Stimulated activated effector memory CD8-positive, alpha-beta T cell treated with anti-CD3 and anti-CD28 coated beads, Interleukin-12 subunit alpha, Interleukin-12 subunit beta, amount 100 ng/mL, for 72 hours (primary cell): ENCODE measurements around the gene PDS5A.
"Not testable (repeated sequence)": the region's sequence is repeated elsewhere in the genome, so short reads cannot be mapped to it uniquely, and the experiment has no call there.

Experiments used
- ATAC-seq: fragments of 150-1000 bp; cut with Tn5 transposase; 2 replicates; pipeline ENCODE4 v1.10.0; 2021
- DNase-seq, 2 donors: peaks; one replicate each; pipeline ENCODE4 v3.0.0; 2021 to 2022; ENCODE audit warnings: low spot score in 2 of 2
- H3K27ac Mint-ChIP-seq: one replicate; pipeline ENCODE4 v1.8.0; 2022; ENCODE audit warnings: mild to moderate bottlenecking, mixed read lengths
- H3K36me3 Mint-ChIP-seq: one replicate; pipeline ENCODE4 v1.8.0; 2022; ENCODE audit warnings: mild to moderate bottlenecking, mixed read lengths
- H3K4me1 Mint-ChIP-seq: one replicate; pipeline ENCODE4 v1.8.0; 2022; ENCODE audit warnings: mixed read lengths
- H3K4me3 Mint-ChIP-seq: one replicate; pipeline ENCODE4 v1.8.0; 2022; ENCODE audit warnings: mild to moderate bottlenecking, mixed read lengths
- H3K9me3 Mint-ChIP-seq: one replicate; pipeline ENCODE4 v1.8.0; 2022; ENCODE audit warnings: mixed read lengths

Gene PDS5A

GRCh38 chr4:39937683-39938268 is 39.9 kb downstream of the PDS5A start:
- Mint-ChIP-seq H3K27ac (peak overlapping the region; percentile 77), H3K36me3 (peaks cover 22% of the 10 kb centered on the region), H3K9me3 (no peaks in the 10 kb centered on the region), H3K4me3 (no peak overlapping the region), H3K4me1 (peaks cover 67% of the 10 kb centered on the region)
- ATAC-seq, result peak; percentile 44
- DNase-seq, result peak in 1 of 2 donors; percentile 46

- no peaks in the 10 kb centered on the region for H3K9me3 Mint-ChIP-seq
- no peak overlapping the region for H3K4me3 Mint-ChIP-seq
- ATAC-seq (no peak), DNase-seq (peak in 1 of 2 donors; percentile 36)
- H3K36me3 Mint-ChIP-seq, result peaks cover 22% of the 10 kb centered on the region
- H3K4me1 Mint-ChIP-seq, result peaks cover 67% of the 10 kb centered on the region
- H3K27ac Mint-ChIP-seq, result peak overlapping the region; percentile 77
Measured at GRCh38 chr4:39936565-39937418, 40.9 kb downstream of the PDS5A start.

GRCh38 chr4:39933671-39934590 is 43.8 kb downstream of the PDS5A start:
- DNase-seq (peak in 1 of 2 donors; percentile 38), ATAC-seq (peak; percentile 20)
- peaks cover 17% of the 10 kb centered on the region for H3K36me3 Mint-ChIP-seq
- H3K9me3 Mint-ChIP-seq, result no peaks in the 10 kb centered on the region
- H3K4me3 Mint-ChIP-seq, result peak overlapping the region; percentile 52
- H3K27ac Mint-ChIP-seq, result peak overlapping the region; percentile 77
- H3K4me1 Mint-ChIP-seq, result peaks cover 63% of the 10 kb centered on the region

GRCh38 chr4:39932776-39933402 is 44.8 kb downstream of the PDS5A start:
- peaks cover 24% of the 10 kb centered on the region for H3K36me3 Mint-ChIP-seq
- peaks cover 59% of the 10 kb centered on the region for H3K4me1 Mint-ChIP-seq
- DNase-seq, result peak in 1 of 2 donors; percentile 52

GRCh38 chr4:39931441-39931901 is 46.2 kb downstream of the PDS5A start:
- ATAC-seq (peak; percentile 93), DNase-seq (peak in 1 of 2 donors; percentile 57)
- peaks cover 32% of the 10 kb centered on the region for H3K36me3 Mint-ChIP-seq
- peak overlapping the region; percentile 77 for H3K27ac Mint-ChIP-seq
- H3K9me3 Mint-ChIP-seq, result no peaks in the 10 kb centered on the region
- H3K4me1 Mint-ChIP-seq, result peaks cover 46% of the 10 kb centered on the region
- H3K4me3 Mint-ChIP-seq, result peak overlapping the region; percentile 52

More at GRCh38 chr4:39932776-39933402, 44.8 kb downstream of the PDS5A start:
- no peaks in the 10 kb centered on the region for H3K9me3 Mint-ChIP-seq
- ATAC-seq, result peak; percentile 72
- peak overlapping the region; percentile 77 for H3K27ac Mint-ChIP-seq
- H3K4me3 Mint-ChIP-seq, result peak overlapping the region; percentile 52

- Mint-ChIP-seq H3K4me3 (no peak overlapping the region), H3K36me3 (peaks cover 55% of the 10 kb centered on the region), H3K9me3 (no peaks in the 10 kb centered on the region), H3K4me1 (peaks cover 28% of the 10 kb centered on the region), H3K27ac (no peak overlapping the region)
- ATAC-seq, result no peak
- no peak for DNase-seq
Measured at GRCh38 chr4:39928538-39928937, 49.2 kb downstream of the PDS5A start.

- Mint-ChIP-seq H3K36me3 (peaks cover 100% of the 10 kb centered on the region), H3K4me3 (no peak overlapping the region), H3K27ac (peak overlapping the region; percentile 61), H3K9me3 (no peaks in the 10 kb centered on the region), H3K4me1 (peaks cover 7% of the 10 kb centered on the region)
- no peak for DNase-seq
- no peak for ATAC-seq
Measured at GRCh38 chr4:39924014-39924413, 53.7 kb downstream of the PDS5A start.

GRCh38 chr4:39922399-39922798 is 55.3 kb downstream of the PDS5A start:
- Mint-ChIP-seq H3K4me1 (peaks cover 7% of the 10 kb centered on the region), H3K9me3 (no peaks in the 10 kb centered on the region), H3K36me3 (peaks cover 100% of the 10 kb centered on the region), H3K4me3 (no peak overlapping the region), H3K27ac (no peak overlapping the region)
- no peak for ATAC-seq
- DNase-seq, result no peak

- Mint-ChIP-seq H3K9me3 (no peaks in the 10 kb centered on the region), H3K4me3 (no peak overlapping the region), H3K4me1 (no peaks in the 10 kb centered on the region), H3K27ac (peak overlapping the region; percentile 10), H3K36me3 (peaks cover 98% of the 10 kb centered on the region)
- DNase-seq (no peak), ATAC-seq (no peak)
Measured at GRCh38 chr4:39913471-39913870, 64.2 kb downstream of the PDS5A start.

- Mint-ChIP-seq H3K4me1 (peaks cover 5% of the 10 kb centered on the region), H3K27ac (no peak overlapping the region), H3K4me3 (no peak overlapping the region), H3K9me3 (no peaks in the 10 kb centered on the region), H3K36me3 (peaks cover 98% of the 10 kb centered on the region)
- DNase-seq (no peak), ATAC-seq (no peak)
Measured at GRCh38 chr4:39910064-39910463, 67.6 kb downstream of the PDS5A start.

GRCh38 chr4:39908284-39908683 is 69.4 kb downstream of the PDS5A start:
- Mint-ChIP-seq H3K27ac (no peak overlapping the region), H3K36me3 (peaks cover 97% of the 10 kb centered on the region), H3K4me3 (no peak overlapping the region), H3K4me1 (peaks cover 5% of the 10 kb centered on the region), H3K9me3 (no peaks in the 10 kb centered on the region)
- DNase-seq (no peak), ATAC-seq (no peak)

GRCh38 chr4:39905656-39906055 is 72.1 kb downstream of the PDS5A start:
- no peak overlapping the region for H3K4me3 Mint-ChIP-seq
- H3K9me3 Mint-ChIP-seq, result no peaks in the 10 kb centered on the region
- DNase-seq, result no peak
- H3K27ac Mint-ChIP-seq, result peak overlapping the region; percentile 21
- peaks cover 97% of the 10 kb centered on the region for H3K36me3 Mint-ChIP-seq
- H3K4me1 Mint-ChIP-seq, result peaks cover 5% of the 10 kb centered on the region
- ATAC-seq, result no peak

GRCh38 chr4:39905019-39905418 is 72.7 kb downstream of the PDS5A start:
- not testable (repeated sequence) for H3K9me3 Mint-ChIP-seq, H3K4me1 Mint-ChIP-seq, ATAC-seq, H3K4me3 Mint-ChIP-seq, DNase-seq
- Mint-ChIP-seq H3K36me3 (peaks cover 97% of the 10 kb centered on the region), H3K27ac (peak overlapping the region; percentile 21)

- H3K27ac Mint-ChIP-seq, result no peak overlapping the region
- no peaks in the 10 kb centered on the region for H3K9me3 Mint-ChIP-seq
- H3K4me3 Mint-ChIP-seq, result no peak overlapping the region
- peaks cover 5% of the 10 kb centered on the region for H3K4me1 Mint-ChIP-seq
- DNase-seq (no peak), ATAC-seq (no peak)
- H3K36me3 Mint-ChIP-seq, result peaks cover 99% of the 10 kb centered on the region
Measured at GRCh38 chr4:39900966-39901365, 76.7 kb downstream of the PDS5A start.
